COLO829 (cell line): ENCODE results near the gene DYRK1A.
"Not testable (repeated sequence)": the region's sequence is repeated elsewhere in the genome, so short reads cannot be mapped to it uniquely, and the experiment has no call there.

Experiments used
- DNase-seq: peaks from one replicate; pipeline ENCODE4 v3.0.0; 2012; ENCODE audit warnings: low spot score

The DYRK1A gene

GRCh38 chr21:37484535-37485474 is 118.2 kb downstream of the DYRK1A start:
- DNase-seq = no peak

- DNase-seq = no peak
Observed at GRCh38 chr21:37489553-37489952, 123.0 kb downstream of the DYRK1A start.

DNA sequence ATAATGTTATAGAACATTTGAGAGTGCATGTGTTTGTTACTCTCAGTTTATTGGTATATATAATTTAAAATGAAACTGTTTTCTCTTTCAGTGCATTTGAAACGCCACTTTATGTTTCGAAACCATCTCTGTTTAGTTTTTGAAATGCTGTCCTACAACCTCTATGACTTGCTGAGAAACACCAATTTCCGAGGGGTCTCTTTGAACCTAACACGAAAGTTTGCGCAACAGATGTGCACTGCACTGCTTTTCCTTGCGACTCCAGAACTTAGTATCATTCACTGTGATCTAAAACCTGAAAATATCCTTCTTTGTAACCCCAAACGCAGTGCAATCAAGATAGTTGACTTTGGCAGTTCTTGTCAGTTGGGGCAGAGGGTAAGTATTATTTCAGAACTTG is 123.5 kb downstream of the DYRK1A start:
- no peak for DNase-seq

GRCh38 chr21:37496972-37497371 is 130.4 kb downstream of the DYRK1A start:
- no peak for DNase-seq

DNA sequence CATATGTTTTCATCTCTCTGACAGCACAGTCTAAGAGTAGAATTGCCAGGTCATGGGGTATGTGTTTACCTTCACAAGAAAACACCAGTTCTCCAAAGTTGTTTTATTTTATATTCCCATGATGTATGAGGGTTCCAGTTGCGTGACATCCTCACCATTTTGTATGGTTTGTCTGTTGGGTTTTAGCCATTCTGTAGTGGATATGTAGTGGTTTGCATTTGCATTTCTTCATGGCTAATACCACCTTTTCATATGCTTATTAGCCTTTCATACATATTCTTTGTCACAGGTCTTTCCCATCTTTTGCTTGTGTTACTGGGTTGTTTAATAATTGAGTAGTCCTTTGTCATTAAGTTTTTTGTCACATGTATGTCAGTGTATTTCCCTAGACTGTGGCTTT is 132.1 kb downstream of the DYRK1A start:
- DNase-seq = no peak

DNA sequence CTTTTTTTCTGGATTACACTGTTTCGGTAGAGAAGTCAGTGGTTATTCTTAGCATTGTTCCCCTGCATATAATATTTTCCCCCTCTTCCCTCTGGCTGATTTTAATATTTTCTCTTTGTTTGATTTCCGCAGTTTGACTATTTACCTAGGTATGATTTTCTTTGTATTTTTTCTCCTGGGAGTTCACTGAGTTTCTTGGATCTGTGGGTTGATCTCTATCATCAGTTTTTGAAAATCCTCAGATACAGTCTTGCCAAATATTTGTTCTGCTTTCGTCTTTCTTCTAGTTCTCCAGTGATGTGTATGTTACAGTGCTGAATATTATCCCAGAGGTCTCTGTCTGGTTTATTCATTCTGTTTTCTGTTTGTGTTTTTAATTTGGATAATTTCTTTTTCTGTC is 136.4 kb downstream of the DYRK1A start:
- DNase-seq = no peak

- peak; percentile 50 for DNase-seq
Observed at GRCh38 chr21:37503848-37504467, 137.4 kb downstream of the DYRK1A start.

GRCh38 chr21:37505963-37506362 is 139.4 kb downstream of the DYRK1A start:
- DNase-seq = no peak

DNA sequence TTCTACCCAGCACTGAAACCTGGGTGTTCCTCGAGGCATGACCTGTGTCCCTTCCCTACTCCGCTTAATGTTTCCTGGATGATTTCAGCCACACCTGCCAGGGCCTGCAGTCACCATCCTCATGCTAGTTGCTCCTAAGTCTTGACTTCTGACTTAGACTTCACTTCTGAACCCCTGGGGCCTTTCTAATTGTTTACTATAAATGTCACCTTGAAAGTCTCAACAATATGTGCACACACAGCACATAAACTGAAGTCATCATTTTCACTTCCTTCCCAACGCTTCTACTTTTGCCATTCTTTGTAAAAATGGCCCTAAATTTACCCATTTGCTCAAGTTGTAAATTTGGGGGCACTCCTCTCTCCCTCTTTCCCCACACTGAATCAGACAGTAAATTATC is 141.1 kb downstream of the DYRK1A start:
- no peak for DNase-seq

DNA sequence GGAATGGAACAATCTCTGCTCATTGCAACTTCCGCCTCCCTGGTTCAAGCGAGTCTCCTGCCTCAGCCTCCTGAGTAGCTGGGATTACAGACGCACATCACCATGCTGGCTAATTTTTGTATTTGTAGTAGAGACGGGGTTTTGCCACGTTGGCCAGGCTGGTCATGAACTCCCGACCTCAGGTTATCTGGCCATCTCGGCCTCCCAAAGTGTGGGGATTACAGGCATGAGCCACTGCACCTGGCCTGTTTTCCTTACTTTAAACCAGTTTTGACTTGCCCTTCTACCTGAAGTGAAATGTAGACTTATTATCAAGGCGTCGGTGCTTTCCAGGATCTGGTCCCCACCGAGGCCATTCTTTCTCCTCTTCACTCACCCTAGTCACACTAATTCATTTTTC is 141.8 kb downstream of the DYRK1A start:
- DNase-seq = no peak

DNA sequence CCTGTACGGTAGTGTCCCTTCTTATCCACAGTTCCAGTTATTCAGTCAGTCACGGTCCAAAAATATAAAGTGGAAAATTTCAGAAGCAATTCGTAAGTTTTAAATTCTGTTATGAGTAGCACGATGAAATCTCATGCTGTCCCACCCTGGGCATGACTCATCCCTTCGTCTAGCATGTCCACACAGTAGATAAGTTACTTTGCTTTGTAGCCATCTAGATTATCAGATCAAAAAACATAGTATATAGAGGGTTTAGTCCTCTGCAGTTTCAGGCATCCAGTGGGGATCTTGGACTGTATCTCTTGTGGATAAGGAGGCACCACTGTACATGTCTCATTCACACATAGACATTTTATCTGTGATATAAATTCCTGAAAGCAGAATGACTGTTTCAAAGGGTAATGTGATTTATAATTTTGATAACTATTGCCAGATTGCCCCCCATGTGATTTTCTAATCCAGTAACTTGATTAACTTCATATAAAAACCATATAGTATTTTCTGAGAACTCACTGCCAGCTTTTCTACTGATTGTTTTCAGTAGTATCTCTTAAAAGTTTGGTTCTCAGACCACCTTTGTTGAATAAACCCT is 143.3 kb downstream of the DYRK1A start:
- DNase-seq = no peak

DNA sequence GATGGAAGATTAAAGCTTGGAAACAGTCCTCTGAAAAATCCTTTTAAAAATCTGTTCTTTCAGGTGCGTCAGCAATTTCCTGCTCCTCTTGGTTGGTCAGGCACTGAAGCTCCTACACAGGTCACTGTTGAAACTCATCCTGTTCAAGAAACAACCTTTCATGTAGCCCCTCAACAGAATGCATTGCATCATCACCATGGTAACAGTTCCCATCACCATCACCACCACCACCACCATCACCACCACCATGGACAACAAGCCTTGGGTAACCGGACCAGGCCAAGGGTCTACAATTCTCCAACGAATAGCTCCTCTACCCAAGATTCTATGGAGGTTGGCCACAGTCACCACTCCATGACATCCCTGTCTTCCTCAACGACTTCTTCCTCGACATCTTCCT is 145.3 kb downstream of the DYRK1A start:
- no peak for DNase-seq

- DNase-seq = no peak
Observed at GRCh38 chr21:37513383-37513782, 146.8 kb downstream of the DYRK1A start.

GRCh38 chr21:37514038-37514667 is 147.6 kb downstream of the DYRK1A start:
- DNase-seq = no peak

GRCh38 chr21:37516998-37517397 is 150.4 kb downstream of the DYRK1A start:
- DNase-seq = no peak

GRCh38 chr21:37520801-37521200 is 154.2 kb downstream of the DYRK1A start:
- no peak for DNase-seq

DNA sequence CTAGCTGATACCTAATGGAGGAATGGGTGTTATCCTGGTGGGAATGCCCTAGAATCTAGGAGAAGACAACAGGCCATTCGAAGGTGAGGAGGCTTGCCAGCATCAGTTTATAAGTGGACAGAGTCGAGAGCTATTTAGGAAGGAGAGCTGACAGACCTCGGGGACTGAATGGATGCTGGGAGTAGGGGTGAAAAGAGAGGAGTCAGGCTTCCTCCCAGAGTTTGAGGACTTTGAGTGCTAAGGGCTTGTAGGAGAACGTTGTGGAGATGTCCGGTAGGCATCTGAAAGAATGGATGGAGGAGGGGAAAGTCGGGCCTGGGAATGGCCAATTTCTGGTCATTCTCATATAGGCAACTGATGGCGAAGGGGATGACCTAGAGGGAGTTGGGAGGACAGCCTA is 155.1 kb downstream of the DYRK1A start:
- DNase-seq = no peak

GRCh38 chr21:37522641-37523295 is 156.2 kb downstream of the DYRK1A start:
- DNase-seq = no peak

DNA sequence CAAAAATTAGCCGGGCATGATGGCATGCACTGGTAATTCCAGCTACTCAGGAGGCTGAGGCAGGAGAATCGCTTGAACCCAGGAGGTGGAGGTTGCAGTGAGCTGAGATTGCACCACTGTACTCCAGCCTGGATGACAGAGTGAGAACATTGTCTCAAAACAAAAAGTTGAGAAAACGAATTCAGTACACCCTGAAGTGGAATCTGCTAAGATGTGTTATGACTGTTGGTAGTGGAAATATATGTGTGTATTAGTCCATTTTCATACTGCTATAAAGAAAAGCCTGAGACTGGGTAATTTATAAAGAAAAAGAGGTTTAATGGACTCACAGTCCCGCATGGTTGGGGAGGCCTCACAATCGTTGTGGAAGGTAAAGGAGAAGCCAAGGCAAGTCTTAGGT is 158.4 kb downstream of the DYRK1A start:
- not testable (repeated sequence) for DNase-seq

DNA sequence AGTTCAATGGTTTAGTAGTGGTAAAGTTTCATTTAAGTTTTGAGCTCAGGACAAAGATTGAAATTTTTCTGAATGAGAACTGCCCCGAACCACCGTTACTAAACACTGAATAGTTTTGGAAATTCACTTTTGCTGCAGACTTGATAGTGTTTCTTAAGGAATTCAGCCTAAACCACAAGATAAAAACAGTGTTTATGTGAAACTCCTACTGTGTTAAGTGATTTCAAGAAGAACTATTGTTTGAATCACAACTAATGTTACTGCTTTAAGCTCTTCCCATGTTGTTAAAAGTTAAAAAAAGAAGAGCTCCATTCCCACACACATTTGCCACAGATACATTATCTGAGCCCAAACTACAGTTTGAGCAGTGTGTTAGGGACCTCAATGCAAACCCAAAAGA is 159.2 kb downstream of the DYRK1A start:
- DNase-seq = no peak

DNA sequence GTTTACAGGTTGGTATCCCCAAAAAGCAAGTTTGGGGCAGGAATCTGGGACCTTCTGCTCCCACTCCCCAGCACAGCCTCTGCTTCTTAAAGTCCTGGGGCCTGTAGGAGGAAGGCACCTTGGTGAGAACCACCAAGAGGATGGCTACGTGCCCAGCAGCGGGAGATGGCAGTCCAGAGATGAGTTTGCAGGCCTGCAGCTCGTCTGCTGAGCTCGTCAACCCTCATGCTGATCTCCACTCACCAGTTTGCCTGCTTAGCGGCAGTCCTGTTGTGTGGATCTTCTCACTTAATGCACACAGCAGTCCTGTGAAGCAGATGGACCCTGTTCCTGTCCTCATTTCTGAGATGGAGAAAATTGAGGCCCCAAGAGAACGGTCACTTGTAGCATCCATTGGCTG is 160.5 kb downstream of the DYRK1A start:
- no peak for DNase-seq

DNA sequence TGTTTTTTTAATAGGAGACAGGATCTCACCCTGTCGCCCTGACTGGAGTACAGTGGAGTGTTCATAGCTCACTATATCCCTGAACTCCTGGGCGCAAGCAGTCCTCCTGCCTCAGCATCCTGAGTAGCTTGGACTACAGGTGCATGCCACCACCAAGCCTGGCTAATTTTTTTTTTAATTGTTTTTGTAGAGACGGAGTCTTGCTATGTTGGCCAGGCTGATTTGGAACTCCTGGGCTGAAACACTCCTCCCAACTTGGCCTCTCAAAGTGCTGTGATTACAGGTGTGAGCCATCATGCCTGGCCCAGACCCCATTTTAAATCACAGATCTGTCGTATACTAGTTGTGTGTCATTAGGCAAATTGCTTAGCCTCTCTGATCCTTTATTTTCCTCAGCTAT is 161.1 kb downstream of the DYRK1A start:
- no peak for DNase-seq
